DOHH2 (cell line): ENCODE measurements around the gene SYT7.

Source experiments
- H3F3A ChIP-seq: fragments of 200-600 bp; sonication (generic), shearing (Covaris generic); 2 replicates; pipeline ENCODE4 v1.6.0; 2016; ENCODE audit warnings: antibody characterized with exemption, mild to moderate bottlenecking; ENCODE audit not compliant: control insufficient read depth, insufficient read depth
- H3K27ac ChIP-seq: fragments of 200-600 bp; sonication (generic); 2 replicates; pipeline ENCODE4 v1.5.1; 2014; ENCODE audit warnings: low read depth, mild to moderate bottlenecking, low read length, moderate library complexity
- H3K27me3 ChIP-seq: fragments of 200-600 bp; sonication (generic); 2 replicates; pipeline ENCODE4 v1.6.1; 2014; ENCODE audit warnings: mild to moderate bottlenecking, low read length, mixed read lengths; ENCODE audit not compliant: control insufficient read depth
- H3K36me3 ChIP-seq: fragments of 200-600 bp; sonication (generic); 2 replicates; pipeline ENCODE4 v1.6.1; 2014; ENCODE audit warnings: mild to moderate bottlenecking, low read length, moderate library complexity, mixed read lengths; ENCODE audit not compliant: control insufficient read depth
- H3K4me1 ChIP-seq: fragments of 200-600 bp; sonication (generic); 2 replicates; pipeline ENCODE4 v1.6.1; 2014; ENCODE audit warnings: mild to moderate bottlenecking, low read length, mixed read lengths; ENCODE audit not compliant: control insufficient read depth
- H3K4me2 ChIP-seq: fragments of 200-600 bp; sonication (generic); 2 replicates; pipeline ENCODE4 v1.6.0; 2014; ENCODE audit warnings: mild to moderate bottlenecking, low read length, moderate library complexity
- H3K4me3 ChIP-seq: fragments of 200-600 bp; sonication (generic); 2 replicates; pipeline ENCODE4 v1.5.1; 2014; ENCODE audit warnings: mild to moderate bottlenecking, low read length, mixed read lengths
- H3K79me2 ChIP-seq: fragments of 200-600 bp; sonication (generic); 2 replicates; pipeline ENCODE4 v1.6.1; 2014; ENCODE audit warnings: mild to moderate bottlenecking, low read length, mixed read lengths; ENCODE audit not compliant: control insufficient read depth
- H3K9me2 ChIP-seq: fragments of 200-600 bp; sonication (generic); replicated peaks from 2 replicates; pipeline ENCODE4 v1.6.1; 2014; ENCODE audit warnings: mild to moderate bottlenecking, low read length, mixed read lengths; ENCODE audit not compliant: control insufficient read depth
- H3K9me3 ChIP-seq: fragments of 200-600 bp; sonication (generic); 2 replicates; pipeline ENCODE4 v1.6.1; 2014; ENCODE audit warnings: antibody characterized with exemption, low read length, mixed read lengths; ENCODE audit not compliant: control insufficient read depth, insufficient read depth
- H4K20me1 ChIP-seq: fragments of 200-600 bp; sonication (generic); 2 replicates; pipeline ENCODE4 v1.6.0; 2014; ENCODE audit warnings: low read depth, mild to moderate bottlenecking, antibody characterized with exemption, low read length, moderate library complexity; ENCODE audit not compliant: control insufficient read depth, insufficient read depth
- CTCF ChIP-seq: fragments of 200-600 bp; sonication (generic); IDR thresholded peaks from one replicate; pipeline ENCODE4 v1.5.1; 2014; ENCODE audit warnings: antibody characterized with exemption, mild to moderate bottlenecking, low read depth, low read length; ENCODE audit not compliant: poor library complexity, severe bottlenecking
- EZH2phosphoT487 ChIP-seq: fragments of 200-600 bp; sonication (generic); IDR thresholded peaks from 2 replicates; pipeline ENCODE4 v1.6.1; 2017; ENCODE audit warnings: borderline replicate concordance, mild to moderate bottlenecking, antibody characterized with exemption, low read length, moderate library complexity, mixed read lengths

Gene SYT7

GRCh38 chr11:61601512-61601911 lies 20.6 kb upstream of the SYT7 start:
- no peak overlapping the region for H3K27ac ChIP-seq
- H3K4me1 ChIP-seq, result no peaks in the 10 kb centered on the region
- H3F3A ChIP-seq, result no peaks in the 10 kb centered on the region
- H3K4me2 ChIP-seq, result no peak overlapping the region
- no peaks in the 10 kb centered on the region for H3K9me2 ChIP-seq
- H3K79me2 ChIP-seq, result no peaks in the 10 kb centered on the region
- H3K36me3 ChIP-seq, result no peaks in the 10 kb centered on the region
- H3K9me3 ChIP-seq, result no peaks in the 10 kb centered on the region
- no peak overlapping the region for H3K4me3 ChIP-seq
- H3K27me3 ChIP-seq, result peaks cover 4% of the 10 kb centered on the region; the same call in 1 of the 2 replicates
- TF ChIP-seq CTCF (no peak), EZH2phosphoT487 (no peak)
- no peaks in the 10 kb centered on the region for H4K20me1 ChIP-seq

DNA sequence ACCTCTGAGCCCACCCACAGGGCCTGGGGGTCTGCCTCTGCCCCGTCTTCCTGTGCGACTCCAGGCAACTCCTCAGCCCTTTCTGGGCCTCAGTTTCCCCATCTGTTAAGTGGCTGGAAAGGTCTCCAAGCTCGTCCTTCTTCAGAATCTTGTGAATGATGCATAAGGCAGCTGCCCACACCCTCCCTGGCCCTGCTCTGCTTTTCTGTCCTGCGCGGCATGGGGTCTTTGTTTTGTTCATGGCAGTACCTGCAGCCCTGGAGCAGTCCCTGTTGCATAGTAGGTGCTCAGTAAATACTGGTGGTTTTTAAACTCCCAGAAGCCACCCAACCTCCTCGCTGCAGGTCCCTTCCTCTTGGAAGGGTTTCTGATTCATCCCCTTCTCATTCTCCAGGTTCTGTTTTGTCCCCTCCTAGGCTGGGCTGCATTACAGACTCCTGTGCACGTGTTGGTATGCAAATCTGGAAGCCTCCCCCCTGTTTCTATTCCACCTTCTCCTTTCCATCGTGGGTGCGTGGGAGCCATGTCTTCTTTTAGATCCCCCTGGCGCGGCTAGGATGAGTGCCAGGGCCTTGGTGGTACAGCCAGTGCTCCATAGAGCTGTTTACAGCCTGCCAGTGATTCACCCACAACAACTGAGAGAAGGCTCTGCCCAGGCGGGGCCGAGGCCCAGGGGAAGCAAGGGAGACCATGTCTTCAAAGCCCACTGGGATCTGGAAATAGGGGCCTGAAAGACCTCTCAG lies 19.3 kb upstream of the SYT7 start:
- H3K4me3 ChIP-seq, result no peak overlapping the region
- H3K27ac ChIP-seq, result no peak overlapping the region
- H3K27me3 ChIP-seq, result no peaks in the 10 kb centered on the region; the same call in 1 of the 2 replicates
- no peaks in the 10 kb centered on the region for H3K79me2 ChIP-seq
- TF ChIP-seq EZH2phosphoT487 (no peak), CTCF (no peak)
- H4K20me1 ChIP-seq, result no peaks in the 10 kb centered on the region
- no peaks in the 10 kb centered on the region for H3F3A ChIP-seq
- H3K4me1 ChIP-seq, result no peaks in the 10 kb centered on the region
- no peaks in the 10 kb centered on the region for H3K9me2 ChIP-seq
- no peaks in the 10 kb centered on the region for H3K36me3 ChIP-seq
- H3K4me2 ChIP-seq, result no peak overlapping the region
- H3K9me3 ChIP-seq, result no peaks in the 10 kb centered on the region

- Histone ChIP-seq H3K4me2 (no peak overlapping the region), H3K9me3 (no peaks in the 10 kb centered on the region), H3F3A (no peaks in the 10 kb centered on the region), H3K9me2 (no peaks in the 10 kb centered on the region), H3K27me3 (no peaks in the 10 kb centered on the region; the same call in 1 of the 2 replicates), H3K4me1 (no peaks in the 10 kb centered on the region), H4K20me1 (no peaks in the 10 kb centered on the region), H3K4me3 (no peak overlapping the region), H3K79me2 (no peaks in the 10 kb centered on the region), H3K27ac (no peak overlapping the region), H3K36me3 (no peaks in the 10 kb centered on the region)
- TF ChIP-seq CTCF (no peak), EZH2phosphoT487 (no peak)
These were observed 18.3 kb upstream of the SYT7 start for GRCh38 chr11:61598886-61599868.
